GM19438 (cell line): ENCODE measurements around the gene KIAA0513.
"Not testable (repeated sequence)": the region's sequence is repeated elsewhere in the genome, so short reads cannot be mapped to it uniquely, and the experiment has no call there.

Source experiments
- ATAC-seq: cut with Tn5 transposase; IDR thresholded peaks from one replicate; pipeline ENCODE4 v1.9.1; 2021; ENCODE audit warnings: low read depth; ENCODE audit not compliant: unreplicated experiment

The KIAA0513 gene

DNA sequence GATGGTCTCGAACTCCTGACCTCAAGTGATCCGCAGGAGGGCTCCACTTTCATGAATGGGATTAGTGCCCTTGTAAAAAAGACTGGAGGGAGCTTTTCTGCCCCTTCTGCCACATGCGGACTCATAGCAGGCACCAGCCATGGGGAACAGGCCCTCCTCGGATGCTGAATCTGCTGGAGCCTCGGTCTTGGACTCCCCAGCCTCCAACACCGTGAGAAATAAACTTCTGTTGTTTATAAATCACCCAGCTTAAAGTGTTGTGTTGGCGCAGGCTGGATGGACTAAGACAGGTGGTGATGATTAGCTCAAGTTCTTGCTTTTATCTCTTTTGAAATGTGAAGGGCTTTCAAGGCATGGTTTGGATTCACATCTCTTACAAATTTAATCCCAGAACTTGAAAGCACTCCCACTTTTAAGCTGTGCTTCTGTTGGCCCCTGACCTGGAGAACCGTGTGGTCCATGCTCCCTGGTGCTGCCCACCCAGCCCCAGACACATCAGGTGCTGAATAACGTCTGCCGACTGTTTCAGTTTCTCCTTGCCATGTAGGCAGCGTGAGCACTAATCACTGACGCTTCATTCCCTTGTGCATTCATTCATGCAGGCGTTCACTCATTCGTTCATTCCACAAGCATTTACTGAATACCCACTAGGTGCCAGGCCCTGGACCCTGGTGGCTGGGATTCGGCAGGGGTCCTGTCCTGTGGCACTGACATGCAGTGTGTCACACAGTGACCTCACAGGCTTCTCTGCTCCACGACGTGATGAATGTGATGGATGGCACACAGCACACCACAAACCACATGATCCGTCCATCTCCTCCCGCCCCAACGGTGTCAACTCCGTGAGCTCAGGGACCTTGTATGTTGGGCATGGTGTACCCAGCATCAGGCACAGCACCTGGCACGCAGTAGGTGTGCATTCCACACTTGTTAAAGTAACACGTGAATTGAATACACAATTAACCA lies 75.8 kb downstream of the KIAA0513 start:
- no peak for ATAC-seq

DNA sequence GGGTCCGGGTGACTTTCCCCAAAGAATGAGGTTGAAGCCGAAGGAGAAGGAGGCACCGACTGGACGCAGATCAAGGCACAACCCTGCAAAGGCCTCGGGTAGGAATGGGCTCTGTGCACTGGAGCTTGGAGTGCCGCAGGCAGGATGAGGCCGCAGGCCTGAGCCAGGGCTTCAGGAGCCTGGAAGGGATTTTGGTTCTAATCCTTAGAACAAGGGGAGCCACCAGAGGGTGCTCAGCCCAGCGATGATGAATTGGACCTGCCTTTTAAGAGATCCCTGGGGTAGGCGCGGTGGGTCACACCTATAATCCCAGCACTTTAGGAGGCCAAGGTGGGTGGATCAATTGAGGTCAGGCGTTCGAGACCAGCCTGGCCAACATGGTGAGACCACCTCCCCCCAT lies 76.6 kb downstream of the KIAA0513 start:
- no peak for ATAC-seq

DNA sequence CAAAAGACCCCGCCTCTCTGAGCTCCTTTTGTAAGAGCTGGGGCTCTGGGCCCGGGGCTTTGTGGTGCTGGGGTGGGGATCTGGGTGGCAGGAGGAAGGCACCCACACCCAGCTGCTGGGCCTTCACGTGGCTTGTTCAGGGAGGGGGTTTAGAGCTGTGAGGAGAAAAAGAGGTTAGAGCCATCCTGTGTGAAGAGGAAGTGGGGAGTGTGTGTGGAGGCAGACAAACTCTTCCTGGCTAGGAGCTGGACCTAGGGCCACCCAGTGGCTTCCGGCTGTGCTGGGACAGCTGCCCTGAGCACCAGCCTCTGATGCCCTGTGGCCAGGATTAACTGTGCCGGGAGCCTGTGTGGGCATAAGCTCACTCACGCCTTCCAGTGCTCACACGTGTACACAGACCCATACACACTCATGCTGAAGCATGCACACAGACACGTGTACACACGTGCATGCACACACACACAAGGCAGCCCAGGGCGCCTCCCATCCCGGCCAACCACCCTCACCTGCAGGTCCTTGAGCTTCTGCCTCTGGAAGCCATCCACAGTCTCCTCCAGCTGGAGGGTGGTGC lies 77.3 kb downstream of the KIAA0513 start:
- ATAC-seq, result peak; percentile 54

DNA sequence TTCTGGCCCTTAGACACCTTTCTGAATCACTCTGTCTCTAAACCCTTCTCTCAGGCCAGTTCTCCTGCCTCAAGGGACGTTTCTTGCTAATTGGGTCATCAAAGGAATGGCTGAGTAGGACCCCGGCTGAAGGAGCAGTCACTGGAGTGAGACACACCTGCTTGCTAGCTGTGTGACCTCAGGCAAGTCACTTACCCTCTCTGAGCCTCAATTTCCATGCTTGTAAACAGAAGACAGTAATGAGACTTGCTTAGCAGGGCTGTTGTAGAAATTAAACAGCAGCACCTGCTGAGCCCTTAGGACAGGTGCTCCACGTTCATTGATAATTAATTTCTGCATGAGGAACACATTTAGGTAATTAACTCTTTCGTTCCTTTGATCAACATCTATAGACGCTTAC lies 77.9 kb downstream of the KIAA0513 start:
- ATAC-seq, result no peak

DNA sequence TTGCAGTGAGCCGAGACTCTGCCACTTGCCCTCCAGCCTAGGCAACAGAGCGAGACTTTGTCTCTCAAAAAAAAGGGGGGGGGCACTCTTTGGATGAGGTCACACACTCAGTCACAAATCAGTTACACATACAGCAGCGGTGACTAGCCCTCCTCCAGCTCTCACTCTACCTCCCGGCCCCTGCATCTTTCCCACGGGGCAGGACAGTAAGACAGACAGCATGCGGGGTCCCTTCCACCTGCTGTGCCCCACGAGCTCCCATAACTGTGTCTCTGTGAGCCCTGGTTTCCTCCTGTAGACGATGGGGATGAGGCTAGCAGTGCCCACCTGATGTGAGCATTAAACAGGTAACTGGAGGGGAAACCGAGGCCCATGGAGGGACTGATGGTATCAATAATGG lies 79.5 kb downstream of the KIAA0513 start:
- ATAC-seq, result no peak

DNA sequence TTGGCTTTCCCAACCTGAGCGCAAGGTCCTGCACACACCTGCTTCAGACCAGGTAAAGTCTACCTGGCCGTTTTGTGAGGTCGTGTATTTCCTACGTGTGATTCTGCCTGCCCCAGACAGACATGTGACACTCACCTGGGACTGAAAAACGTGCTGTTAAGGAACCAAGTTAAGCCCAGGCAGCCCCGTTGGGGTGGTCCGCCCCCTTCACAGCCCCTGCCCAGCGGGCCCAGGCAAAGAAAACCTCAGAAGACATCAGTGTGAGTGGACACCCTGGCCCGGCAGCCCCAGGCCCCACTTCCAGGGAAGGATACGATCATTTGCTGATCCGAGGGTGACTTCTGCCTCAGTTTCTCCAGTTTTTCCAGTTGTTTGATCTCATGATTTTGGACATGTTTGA lies 79.9 kb downstream of the KIAA0513 start:
- no peak for ATAC-seq

DNA sequence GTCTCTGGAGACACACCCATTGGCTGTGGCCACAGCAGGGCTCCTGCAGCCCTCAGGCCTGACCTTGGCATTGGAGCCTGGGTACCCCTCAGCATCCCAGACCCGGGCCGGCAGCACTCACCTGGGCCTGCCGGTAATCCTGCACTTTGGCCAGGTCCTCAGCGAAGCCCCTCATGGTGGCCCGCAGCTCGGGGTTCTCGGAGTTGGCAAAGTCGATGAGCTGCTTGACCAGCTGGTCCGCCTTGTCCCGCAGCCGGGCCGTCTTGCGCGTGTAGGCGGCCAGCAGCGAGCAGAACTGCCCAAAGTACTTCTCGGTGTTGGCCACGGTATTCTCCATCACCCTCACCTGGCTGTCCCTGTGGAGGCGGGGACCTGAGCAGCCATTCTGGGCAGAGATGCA lies 82.5 kb downstream of the KIAA0513 start:
- no peak for ATAC-seq

DNA sequence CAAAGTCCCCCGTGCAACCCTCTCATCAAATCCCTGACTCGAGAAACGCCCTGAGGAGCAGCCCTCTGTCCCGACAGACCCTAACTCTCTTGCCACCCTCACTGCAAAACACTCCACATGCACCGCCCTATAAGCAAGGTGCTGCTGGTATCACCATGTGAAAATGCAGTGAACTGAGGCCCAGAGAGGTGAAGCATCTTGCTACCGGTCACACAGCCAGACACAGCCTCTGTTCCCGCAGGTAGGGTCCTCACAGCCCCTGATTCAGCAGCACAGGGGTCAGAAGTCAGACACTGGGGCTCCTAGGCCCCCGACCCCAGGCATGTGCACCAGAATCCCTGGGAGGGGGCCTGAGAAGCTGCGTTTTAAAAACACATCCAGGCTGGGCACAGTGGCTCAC lies 83.6 kb downstream of the KIAA0513 start:
- ATAC-seq, result no peak

DNA sequence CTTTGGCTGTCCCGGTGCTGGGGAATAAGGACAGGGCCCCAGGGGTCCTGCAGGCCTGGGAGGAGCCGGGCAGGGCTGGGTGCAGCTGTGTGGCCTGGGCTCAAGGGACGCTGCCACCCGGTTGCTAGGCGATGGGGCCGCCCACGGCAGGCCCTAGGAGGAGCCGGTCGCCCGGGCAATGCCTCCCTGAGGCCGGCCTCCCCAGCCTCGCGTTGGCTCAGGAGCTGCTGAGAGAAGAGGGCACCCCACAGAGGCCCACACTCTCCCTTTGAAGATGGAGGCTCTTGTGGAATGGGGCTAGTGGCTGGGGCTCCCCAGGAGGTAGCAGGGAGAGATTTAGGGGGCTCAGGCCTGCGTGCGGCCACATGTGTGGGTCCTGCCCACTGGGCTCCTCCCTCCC lies 84.8 kb downstream of the KIAA0513 start, which contains the start of gene CIBAR2:
TSS of gene CIBAR2 (minus strand) at position 109 of the 400 bp plus-strand sequence. CDS start 120 bp downstream, outside the sequence.
- no peak for ATAC-seq

DNA sequence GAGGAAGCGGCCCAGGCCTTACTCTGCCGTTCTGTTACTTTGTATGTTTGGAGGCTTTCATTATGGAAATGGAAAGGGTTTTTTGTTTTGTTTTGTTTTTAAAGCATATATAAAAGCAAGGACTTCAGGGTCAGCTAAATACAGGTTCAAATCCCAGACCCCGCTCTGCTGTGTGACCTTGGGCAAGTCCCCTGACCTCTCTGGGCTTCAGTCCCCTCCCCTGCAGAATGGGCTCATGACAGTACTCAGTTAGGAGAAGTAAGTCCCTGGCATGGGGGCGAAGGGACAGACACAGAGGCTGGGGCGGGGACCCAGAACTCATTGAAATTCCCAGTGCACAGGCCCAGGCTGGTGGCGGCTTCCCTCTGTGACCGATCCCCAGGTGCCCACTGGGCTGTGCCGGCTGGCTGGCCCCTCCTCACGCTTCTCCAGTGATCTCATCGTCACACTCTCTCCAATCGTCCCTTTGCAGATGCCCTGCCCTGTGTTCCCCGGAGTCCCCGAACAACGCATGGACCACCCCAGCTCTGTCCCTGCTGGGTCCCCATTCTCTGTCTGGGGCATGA lies 85.7 kb downstream of the KIAA0513 start:
- no peak for ATAC-seq

DNA sequence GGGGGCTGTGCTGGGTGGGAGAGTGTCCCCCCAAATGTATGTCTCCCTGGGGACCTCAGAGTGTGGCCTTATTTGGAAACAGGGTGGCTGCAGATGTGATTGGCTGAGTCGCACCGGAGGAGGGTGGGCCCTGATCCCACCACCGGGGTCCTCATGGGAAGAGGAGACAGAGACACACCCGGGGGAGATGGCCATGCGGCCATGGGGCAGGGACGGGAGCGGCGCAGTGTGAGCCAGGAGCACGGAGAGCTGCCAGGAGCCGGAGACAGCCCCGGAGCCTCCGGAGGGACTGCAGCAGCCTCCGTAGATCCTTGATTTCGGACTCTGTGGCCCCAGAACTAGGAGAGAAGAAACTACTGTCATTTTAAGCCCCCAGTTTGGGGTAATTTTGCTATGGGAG lies 86.3 kb downstream of the KIAA0513 start:
- ATAC-seq, result no peak

DNA sequence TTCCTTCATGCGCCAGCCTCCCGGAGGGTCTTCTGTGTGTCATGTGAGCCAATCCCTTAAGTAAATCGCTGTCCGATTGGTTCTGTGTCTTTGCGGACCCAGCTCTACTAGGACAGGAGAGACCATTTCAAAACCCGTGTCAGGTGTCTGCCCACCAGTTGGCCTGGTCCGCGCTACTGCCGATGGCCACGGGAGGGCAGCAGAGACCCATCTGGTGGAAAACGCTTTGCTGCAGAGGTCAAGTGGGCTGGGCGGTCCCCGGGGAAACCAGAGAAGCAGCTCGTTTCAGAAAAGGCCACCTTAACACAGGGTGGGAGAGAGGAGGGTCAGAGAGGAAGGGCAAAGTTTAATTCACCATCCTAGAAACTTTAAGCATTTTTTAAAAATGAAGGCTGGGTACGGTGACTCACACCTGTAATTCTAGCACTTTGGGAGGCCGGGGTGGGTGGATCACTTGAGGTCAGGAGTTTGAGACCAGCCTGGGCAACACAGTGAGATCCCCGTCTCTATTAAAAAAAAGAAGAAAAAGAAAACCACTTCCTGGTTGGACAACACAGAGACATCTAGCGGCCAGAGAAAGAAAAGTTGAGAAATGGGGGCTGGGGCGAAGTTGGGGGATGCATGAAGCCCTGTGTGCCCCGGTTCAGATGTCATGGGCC lies 87.4 kb downstream of the KIAA0513 start:
- no peak for ATAC-seq

DNA sequence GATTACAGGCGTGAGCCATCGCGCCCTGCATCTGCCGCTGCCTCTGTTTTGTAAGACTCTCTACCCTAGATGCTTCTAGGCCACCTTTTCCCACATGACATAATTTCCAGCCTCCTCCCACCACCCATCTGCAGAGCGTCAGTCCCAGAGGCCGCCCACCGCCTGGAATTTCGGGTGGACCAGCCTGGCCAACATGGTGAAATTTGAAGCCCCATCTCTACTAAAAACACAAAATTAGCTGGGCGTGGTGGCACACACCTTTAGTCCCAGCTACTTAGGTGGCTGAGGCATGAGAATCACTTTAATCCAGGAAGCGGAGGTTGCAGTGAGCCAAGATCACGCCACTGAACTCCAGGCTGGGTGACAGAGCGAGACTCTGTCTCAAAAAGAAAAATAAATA lies 89.8 kb downstream of the KIAA0513 start:
- ATAC-seq, result no peak

DNA sequence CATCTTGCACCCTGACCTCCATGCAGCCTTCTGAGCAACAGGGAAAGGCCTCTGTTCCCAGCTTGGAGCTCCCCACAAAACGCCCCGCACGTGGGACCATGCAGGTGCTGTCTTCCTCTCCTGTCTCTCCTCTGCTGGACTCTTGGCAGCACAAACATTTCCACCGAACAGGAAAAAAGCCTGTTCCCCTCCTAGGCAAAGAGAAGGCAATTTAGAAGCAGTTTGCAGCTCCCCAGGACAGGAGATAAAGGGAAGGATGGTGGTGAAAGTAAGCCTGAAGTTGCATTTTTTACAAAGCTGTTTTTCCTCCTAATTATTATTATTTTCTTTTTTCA lies 92.4 kb downstream of the KIAA0513 start:
- ATAC-seq, result no peak

DNA sequence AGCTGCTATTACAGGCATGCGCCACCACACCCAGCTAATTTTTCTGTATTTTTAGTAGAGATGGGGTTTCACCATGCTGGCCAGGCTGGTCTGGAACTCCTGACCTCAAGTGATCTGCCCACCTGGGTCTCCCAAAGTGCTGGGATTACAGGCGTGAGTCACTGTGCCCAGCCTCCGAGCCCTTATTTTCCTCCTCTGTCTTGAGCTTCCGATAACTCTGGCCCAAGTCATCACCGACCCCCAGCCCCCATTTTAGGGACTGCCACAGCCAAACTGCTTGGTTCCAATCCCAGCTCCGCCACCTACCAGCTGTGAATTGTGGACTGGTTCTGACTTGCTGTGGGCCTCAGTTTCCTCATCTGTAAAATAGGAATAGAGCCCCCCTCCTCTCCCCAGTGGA lies 95.8 kb downstream of the KIAA0513 start:
- ATAC-seq, result not testable (repeated sequence)

DNA sequence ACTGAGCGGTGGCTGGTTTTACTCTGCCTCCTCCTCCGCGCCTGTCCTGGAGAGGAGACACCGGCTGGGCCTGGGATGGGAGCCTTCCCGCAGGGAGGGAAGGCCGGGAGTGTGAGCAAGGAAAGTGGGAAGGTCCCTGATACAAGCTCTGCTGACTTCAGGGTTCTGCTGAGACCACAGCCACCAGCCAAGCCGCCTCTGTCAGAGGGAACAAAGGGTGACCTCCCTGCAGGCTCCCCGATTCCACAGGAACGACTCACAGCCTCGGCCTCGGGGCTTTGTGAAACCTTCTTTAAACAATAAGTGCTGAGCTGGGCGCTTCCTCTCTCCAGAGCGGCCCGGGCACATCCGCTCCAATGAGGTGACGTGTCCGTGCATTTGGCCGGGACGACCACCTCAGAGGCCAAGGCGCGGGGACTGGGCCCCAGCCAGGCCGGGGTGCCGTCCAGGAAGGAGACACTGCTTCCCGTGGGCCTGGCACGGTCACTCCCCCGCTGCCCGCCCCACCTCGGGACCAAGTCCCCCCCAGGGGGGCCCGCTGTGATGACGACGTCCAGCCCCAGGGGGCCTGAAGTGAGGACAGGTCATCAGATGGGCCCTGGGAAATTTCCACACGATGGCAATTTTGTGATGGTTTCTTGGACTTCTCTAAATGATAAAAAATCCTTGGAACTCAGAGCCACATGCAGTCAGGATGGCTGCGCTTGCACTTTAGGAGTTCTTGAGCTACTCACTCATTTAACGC lies 96.5 kb downstream of the KIAA0513 start:
- no peak for ATAC-seq

DNA sequence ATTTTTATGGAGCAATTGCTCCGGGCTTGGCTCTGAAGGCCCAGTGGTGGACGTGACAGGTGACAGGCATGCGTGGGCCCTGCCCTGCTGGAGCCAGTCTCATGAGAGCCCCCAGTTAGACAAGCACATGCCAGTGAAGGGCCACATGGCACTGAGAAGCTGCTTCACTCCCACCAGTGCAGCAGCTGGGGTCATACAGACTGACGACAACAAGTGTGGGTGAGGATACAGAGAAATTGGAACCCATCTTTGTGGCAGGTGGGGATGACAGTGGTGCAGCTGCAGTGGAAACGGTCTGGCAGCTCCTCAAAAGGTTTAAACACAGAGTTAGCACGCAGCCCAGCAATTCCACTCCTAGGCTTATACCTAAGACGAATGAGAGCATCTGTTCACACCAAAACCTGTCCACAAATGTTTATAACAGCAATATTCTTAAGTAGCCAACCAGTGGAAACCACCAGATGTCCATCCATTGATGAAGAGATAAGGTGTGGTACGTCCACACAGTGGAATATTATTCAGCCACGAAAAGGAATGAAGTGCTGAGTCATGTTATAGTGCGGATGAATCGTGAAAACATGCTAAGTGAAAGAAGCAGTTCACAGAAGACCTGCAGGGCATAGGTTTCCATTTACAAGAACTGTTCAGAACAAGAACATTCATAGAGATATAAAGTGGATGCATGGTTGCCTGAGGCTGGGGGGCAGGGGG lies 97.2 kb downstream of the KIAA0513 start:
- no peak for ATAC-seq

DNA sequence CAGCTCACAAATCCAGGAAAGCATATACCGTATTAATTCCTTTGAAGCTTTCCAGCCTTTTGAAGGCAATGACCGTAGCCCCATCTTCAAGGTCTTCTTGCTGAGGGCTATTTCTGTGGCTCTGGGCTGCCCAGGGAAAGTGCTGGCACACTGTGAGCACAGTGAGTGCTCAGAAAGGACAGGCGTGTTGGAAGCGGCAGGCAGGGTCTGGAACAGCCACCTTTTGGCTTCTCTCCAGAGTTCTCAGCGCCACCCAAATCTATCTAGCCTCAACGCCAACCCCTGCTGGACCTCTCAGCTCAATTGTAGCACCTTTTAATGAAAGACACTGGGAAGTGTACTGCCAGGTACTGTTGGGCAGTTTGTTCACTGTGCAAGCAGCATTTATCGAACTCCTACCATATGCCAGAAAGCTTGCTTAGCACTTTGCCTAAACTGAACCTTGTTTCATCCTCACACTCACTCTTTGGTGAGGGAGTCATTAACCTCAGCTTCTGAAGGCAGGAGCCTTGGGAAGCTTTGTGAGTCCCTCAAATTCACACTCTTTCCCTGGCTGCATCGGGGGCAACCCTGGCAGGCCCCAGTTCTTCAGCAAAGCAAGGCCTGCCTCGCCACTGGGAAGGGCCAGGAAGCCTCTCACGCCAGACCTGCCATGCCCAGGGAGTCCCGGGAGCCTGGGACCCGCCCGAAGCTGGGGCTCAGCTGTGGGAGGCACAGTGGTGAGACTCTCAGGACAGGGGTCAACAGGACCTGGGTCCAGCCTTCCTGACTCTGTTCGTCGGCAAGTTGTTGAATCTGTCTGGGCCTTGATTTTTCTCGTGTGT lies 98.2 kb downstream of the KIAA0513 start:
- no peak for ATAC-seq

DNA sequence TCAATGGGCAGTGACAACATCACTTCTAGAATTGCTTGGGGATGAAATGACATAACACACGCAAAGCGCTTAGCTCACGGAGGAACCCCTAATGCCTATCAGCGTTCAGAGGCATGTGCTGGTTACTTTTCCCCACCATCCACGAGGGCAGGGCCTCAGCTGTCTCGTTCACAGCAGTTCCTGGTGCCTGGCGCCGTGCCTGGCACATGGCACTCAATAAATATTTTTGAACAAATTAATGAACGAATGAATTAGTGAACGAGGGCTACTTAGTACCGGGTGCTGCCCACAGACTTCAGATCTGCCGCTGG lies 98.8 kb downstream of the KIAA0513 start:
- no peak for ATAC-seq
